Measurements from ENCODE around the gene GFI1.

Gene GFI1

DNA sequence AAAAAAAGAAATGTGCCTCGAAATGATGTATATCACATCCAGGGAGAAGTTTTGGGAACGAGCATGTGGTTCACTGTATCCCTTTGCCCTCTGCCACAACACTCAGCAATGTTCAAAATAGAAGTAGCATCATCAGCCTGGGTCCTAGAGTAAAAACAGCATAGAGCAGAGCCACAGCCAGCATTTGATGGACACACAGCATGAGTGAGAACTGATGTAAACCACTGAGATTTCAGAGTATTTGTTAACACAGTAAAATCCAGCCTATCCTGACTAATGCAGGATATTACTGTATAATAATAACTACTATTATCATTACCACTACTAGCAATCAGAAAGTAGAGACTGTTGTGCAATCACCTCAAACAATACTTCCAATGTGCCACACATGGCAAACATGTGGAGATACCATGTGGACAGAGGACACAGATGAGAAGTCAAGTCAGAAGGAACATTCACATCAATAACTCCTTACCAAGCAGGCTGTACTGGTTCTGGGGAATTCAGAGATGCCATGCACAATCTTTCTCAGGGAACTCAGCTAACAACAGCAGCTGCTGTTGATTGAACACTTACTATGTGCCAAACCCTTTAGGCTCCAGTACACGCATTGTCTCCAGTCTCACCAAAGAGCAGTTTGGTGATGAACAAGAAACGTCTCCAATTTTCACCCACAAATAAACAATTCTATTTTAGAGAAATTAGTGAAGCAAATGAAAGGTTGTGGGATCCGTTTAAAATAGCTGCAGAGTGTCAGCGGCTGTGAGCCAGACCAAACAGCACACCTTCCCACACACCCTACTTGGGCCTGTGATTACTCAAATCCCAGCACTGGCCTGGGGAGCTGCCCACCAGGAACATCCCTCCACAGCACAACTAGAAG, 16.6 kb upstream of the GFI1 start:
- Histone ChIP-seq H3K4me1 (ENCODE audit: low read length) (peaks cover 7% of the 10 kb centered on the region; the same call in 1 of the 2 replicates), H3K4me2 (ENCODE audit: low read length) (no peak overlapping the region), H4K20me1 (ENCODE audit: insufficient read depth, low read length) (no peaks in the 10 kb centered on the region), H3K27ac (ENCODE audit: low read length) (no peak overlapping the region), H3K4me3 (ENCODE audit: low read length) (no peak overlapping the region), H3K27me3 (ENCODE audit: low read depth, low read length) (no peaks in the 10 kb centered on the region), H2AFZ (ENCODE audit: low read depth, low read length) (no peak overlapping the region), H3K79me2 (ENCODE audit: low read length) (no peaks in the 10 kb centered on the region), H3K9me3 (ENCODE audit: insufficient read depth, low read length) (no peaks in the 10 kb centered on the region), H3K36me3 (replicated peaks; ENCODE audit: low read depth, low read length) (no peaks in the 10 kb centered on the region), H3K9ac (ENCODE audit: low read length) (no peak overlapping the region)
- no peak for TF ChIP-seq EZH2phosphoT487 (IDR thresholded peaks at IDR 0.05; ENCODE audit: low read depth)
- TF ChIP-seq CTCF (IDR thresholded peaks at IDR 0.05; ENCODE audit: low read depth, low read length): no peak

- Histone ChIP-seq H3K27me3 (ENCODE audit: low read depth, low read length) (no peaks in the 10 kb centered on the region), H3K36me3 (replicated peaks; ENCODE audit: low read depth, low read length) (no peaks in the 10 kb centered on the region), H3K79me2 (ENCODE audit: low read length) (no peaks in the 10 kb centered on the region), H3K4me1 (ENCODE audit: low read length) (peaks cover 7% of the 10 kb centered on the region; the same call in 1 of the 2 replicates), H3K27ac (ENCODE audit: low read length) (no peak overlapping the region), H4K20me1 (ENCODE audit: insufficient read depth, low read length) (no peaks in the 10 kb centered on the region), H3K4me3 (ENCODE audit: low read length) (no peak overlapping the region), H3K4me2 (ENCODE audit: low read length) (no peak overlapping the region), H2AFZ (ENCODE audit: low read depth, low read length) (no peak overlapping the region), H3K9me3 (ENCODE audit: insufficient read depth, low read length) (no peaks in the 10 kb centered on the region), H3K9ac (ENCODE audit: low read length) (no peak overlapping the region)
- TF ChIP-seq EZH2phosphoT487 (IDR thresholded peaks at IDR 0.05; ENCODE audit: low read depth) (no peak), CTCF (IDR thresholded peaks at IDR 0.05; ENCODE audit: low read depth, low read length) (no peak)
Measured at GRCh38 chr1:92502247-92502646, 15.5 kb upstream of the GFI1 start.

DNA sequence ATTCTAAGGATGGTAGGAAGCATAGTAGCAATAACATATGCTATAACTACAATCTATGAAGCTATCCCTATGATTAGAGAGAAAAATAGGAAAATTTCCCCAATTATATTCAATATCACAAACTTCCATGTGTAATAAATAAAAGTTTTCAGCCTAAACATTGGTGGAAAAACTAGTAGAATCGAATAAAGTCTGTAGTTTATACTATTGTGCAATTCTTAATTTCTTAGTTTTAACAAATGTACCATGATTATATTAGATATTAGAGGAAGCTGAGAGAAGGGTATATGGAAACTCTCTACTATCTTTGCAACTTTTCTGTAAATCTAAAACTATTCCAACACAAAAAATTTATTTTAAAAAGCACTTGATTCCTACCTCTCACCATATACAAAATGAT, 13.8 kb upstream of the GFI1 start:
- Histone ChIP-seq H3K27ac (ENCODE audit: low read length) (no peak overlapping the region), H3K36me3 (replicated peaks; ENCODE audit: low read depth, low read length) (no peaks in the 10 kb centered on the region), H2AFZ (ENCODE audit: low read depth, low read length) (no peak overlapping the region), H3K9ac (ENCODE audit: low read length) (no peak overlapping the region), H3K79me2 (ENCODE audit: low read length) (no peaks in the 10 kb centered on the region), H4K20me1 (ENCODE audit: insufficient read depth, low read length) (no peaks in the 10 kb centered on the region), H3K9me3 (ENCODE audit: insufficient read depth, low read length) (no peaks in the 10 kb centered on the region), H3K4me2 (ENCODE audit: low read length) (no peak overlapping the region), H3K4me3 (ENCODE audit: low read length) (no peak overlapping the region), H3K27me3 (ENCODE audit: low read depth, low read length) (no peaks in the 10 kb centered on the region), H3K4me1 (ENCODE audit: low read length) (peaks cover 7% of the 10 kb centered on the region; the same call in 1 of the 2 replicates)
- TF ChIP-seq EZH2phosphoT487 (IDR thresholded peaks at IDR 0.05; ENCODE audit: low read depth) (no peak), CTCF (IDR thresholded peaks at IDR 0.05; ENCODE audit: low read depth, low read length) (no peak)

GRCh38 chr1:92495392-92496063, 8.8 kb upstream of the GFI1 start:
- no peak overlapping the region for H3K4me2 ChIP-seq (ENCODE audit: low read length)
- H2AFZ ChIP-seq (ENCODE audit: low read depth, low read length): no peak overlapping the region
- no peaks in the 10 kb centered on the region for H3K9me3 ChIP-seq (ENCODE audit: insufficient read depth, low read length)
- H3K4me1 ChIP-seq (ENCODE audit: low read length): no peaks in the 10 kb centered on the region
- no peak overlapping the region for H3K9ac ChIP-seq (ENCODE audit: low read length)
- H3K36me3 ChIP-seq (replicated peaks; ENCODE audit: low read depth, low read length): no peaks in the 10 kb centered on the region
- no peaks in the 10 kb centered on the region for H3K79me2 ChIP-seq (ENCODE audit: low read length)
- no peak overlapping the region for H3K27ac ChIP-seq (ENCODE audit: low read length)
- TF ChIP-seq EZH2phosphoT487 (IDR thresholded peaks at IDR 0.05; ENCODE audit: low read depth): no peak
- TF ChIP-seq CTCF (IDR thresholded peaks at IDR 0.05; ENCODE audit: low read depth, low read length): no peak
- no peaks in the 10 kb centered on the region for H3K27me3 ChIP-seq (ENCODE audit: low read depth, low read length)
- H4K20me1 ChIP-seq (ENCODE audit: insufficient read depth, low read length): no peaks in the 10 kb centered on the region
- no peak overlapping the region for H3K4me3 ChIP-seq (ENCODE audit: low read length)

Data from OCI-LY3 (cell line).